ENCODE measurements around the gene SMAD3. TPM values are rescaled to one million over a fixed set of nuclear protein-coding genes. Genes with fewer than 3 reads are reported as not detected.

Gene SMAD3
- total RNA-seq, 4 donors from 2014 or later: 25.9 to 69.4 (median 35.2) TPM

- no peak for TF ChIP-seq POLR2A (IDR thresholded peaks at IDR 0.05)
- no peak for TF ChIP-seq CTCF (IDR thresholded peaks at IDR 0.05)
- no peak overlapping the region for H3K4me3 ChIP-seq (ENCODE audit: low read depth, poor library complexity, severe bottlenecking)
- no peak for DNase-seq (ENCODE audit: low spot score in 2 of 2)
- 59 to 61% methylated on average over 3 of the region's 3 CpGs for WGBS, 2 donors
- intact Hi-C loops (cut with DNase I; ENCODE audit: low total_unique reads): no loop called here
Measured at GRCh38 chr15:67195305-67195704, 129.9 kb downstream of the SMAD3 start.

GRCh38 chr15:67196222-67196621 is 130.8 kb downstream of the SMAD3 start:
- WGBS, 2 donors: 83 to 90% methylated on average over 6 of the region's 6 CpGs
- intact Hi-C loops (cut with DNase I; ENCODE audit: low total_unique reads): no loop called here
- TF ChIP-seq CTCF (IDR thresholded peaks at IDR 0.05): no peak
- TF ChIP-seq POLR2A (IDR thresholded peaks at IDR 0.05): no peak

GRCh38 chr15:67196672-67197363 is 131.4 kb downstream of the SMAD3 start:
- no peak overlapping the region for H3K4me3 ChIP-seq (ENCODE audit: low read depth, poor library complexity, severe bottlenecking)
- no peak for DNase-seq (ENCODE audit: low spot score in 2 of 2)
- intact Hi-C loops (cut with DNase I; ENCODE audit: low total_unique reads): no loop called here
- no peak for TF ChIP-seq CTCF (IDR thresholded peaks at IDR 0.05)
- TF ChIP-seq POLR2A (IDR thresholded peaks at IDR 0.05): no peak
- 56 to 70% methylated on average over 8 of the region's 8 CpGs for WGBS, 2 donors

More at GRCh38 chr15:67196222-67196621, 130.8 kb downstream of the SMAD3 start:
- no peak for DNase-seq (ENCODE audit: low spot score in 2 of 2)
- H3K4me3 ChIP-seq (ENCODE audit: low read depth, poor library complexity, severe bottlenecking): no peak overlapping the region

- H3K4me3 ChIP-seq (ENCODE audit: low read depth, poor library complexity, severe bottlenecking): no peak overlapping the region
- intact Hi-C loops (cut with DNase I; ENCODE audit: low total_unique reads): no loop called here
- TF ChIP-seq POLR2A (IDR thresholded peaks at IDR 0.05): no peak
- WGBS, 2 donors: 91 to 94% methylated on average over 2 of the region's 2 CpGs
- DNase-seq (ENCODE audit: low spot score in 2 of 2): no peak
Measured at GRCh38 chr15:67197364-67197695, 131.9 kb downstream of the SMAD3 start.

- no peak for TF ChIP-seq CTCF (IDR thresholded peaks at IDR 0.05)
- TF ChIP-seq POLR2A (IDR thresholded peaks at IDR 0.05): no peak
- no peak overlapping the region for H3K4me3 ChIP-seq (ENCODE audit: low read depth, poor library complexity, severe bottlenecking)
- intact Hi-C loops (cut with DNase I; ENCODE audit: low total_unique reads): no loop called here
- 90 to 93% methylated on average over 7 of the region's 7 CpGs for WGBS, 2 donors
- no peak for DNase-seq (ENCODE audit: low spot score in 2 of 2)
Measured at GRCh38 chr15:67198157-67198754, 132.9 kb downstream of the SMAD3 start.

GRCh38 chr15:67199391-67199790 is 134.0 kb downstream of the SMAD3 start:
- intact Hi-C loops (cut with DNase I; ENCODE audit: low total_unique reads): no loop called here
- WGBS, 2 donors: 85 to 86% methylated on average over 4 of the region's 4 CpGs
- no peak for TF ChIP-seq CTCF (IDR thresholded peaks at IDR 0.05)
- TF ChIP-seq POLR2A (IDR thresholded peaks at IDR 0.05): no peak

More at GRCh38 chr15:67199391-67199790, 134.0 kb downstream of the SMAD3 start:
- no peak for DNase-seq (ENCODE audit: low spot score in 2 of 2)
- H3K4me3 ChIP-seq (ENCODE audit: low read depth, poor library complexity, severe bottlenecking): no peak overlapping the region
